DOHH2 (cell line): ENCODE measurements around the gene CDH4.

Experiments
- H3F3A ChIP-seq: fragments of 200-600 bp; sonication (generic), shearing (Covaris generic); 2 replicates; pipeline ENCODE4 v1.6.0; 2016; ENCODE audit warnings: antibody characterized with exemption, mild to moderate bottlenecking; ENCODE audit not compliant: control insufficient read depth, insufficient read depth
- H3K27ac ChIP-seq: fragments of 200-600 bp; sonication (generic); 2 replicates; pipeline ENCODE4 v1.5.1; 2014; ENCODE audit warnings: low read depth, mild to moderate bottlenecking, low read length, moderate library complexity
- H3K27me3 ChIP-seq: fragments of 200-600 bp; sonication (generic); 2 replicates; pipeline ENCODE4 v1.6.1; 2014; ENCODE audit warnings: mild to moderate bottlenecking, low read length, mixed read lengths; ENCODE audit not compliant: control insufficient read depth
- H3K36me3 ChIP-seq: fragments of 200-600 bp; sonication (generic); 2 replicates; pipeline ENCODE4 v1.6.1; 2014; ENCODE audit warnings: mild to moderate bottlenecking, low read length, moderate library complexity, mixed read lengths; ENCODE audit not compliant: control insufficient read depth
- H3K4me1 ChIP-seq: fragments of 200-600 bp; sonication (generic); 2 replicates; pipeline ENCODE4 v1.6.1; 2014; ENCODE audit warnings: mild to moderate bottlenecking, low read length, mixed read lengths; ENCODE audit not compliant: control insufficient read depth
- H3K4me2 ChIP-seq: fragments of 200-600 bp; sonication (generic); 2 replicates; pipeline ENCODE4 v1.6.0; 2014; ENCODE audit warnings: mild to moderate bottlenecking, low read length, moderate library complexity
- H3K4me3 ChIP-seq: fragments of 200-600 bp; sonication (generic); 2 replicates; pipeline ENCODE4 v1.5.1; 2014; ENCODE audit warnings: mild to moderate bottlenecking, low read length, mixed read lengths
- H3K79me2 ChIP-seq: fragments of 200-600 bp; sonication (generic); 2 replicates; pipeline ENCODE4 v1.6.1; 2014; ENCODE audit warnings: mild to moderate bottlenecking, low read length, mixed read lengths; ENCODE audit not compliant: control insufficient read depth
- H3K9me2 ChIP-seq: fragments of 200-600 bp; sonication (generic); replicated peaks from 2 replicates; pipeline ENCODE4 v1.6.1; 2014; ENCODE audit warnings: mild to moderate bottlenecking, low read length, mixed read lengths; ENCODE audit not compliant: control insufficient read depth
- H3K9me3 ChIP-seq: fragments of 200-600 bp; sonication (generic); 2 replicates; pipeline ENCODE4 v1.6.1; 2014; ENCODE audit warnings: antibody characterized with exemption, low read length, mixed read lengths; ENCODE audit not compliant: control insufficient read depth, insufficient read depth
- H4K20me1 ChIP-seq: fragments of 200-600 bp; sonication (generic); 2 replicates; pipeline ENCODE4 v1.6.0; 2014; ENCODE audit warnings: low read depth, mild to moderate bottlenecking, antibody characterized with exemption, low read length, moderate library complexity; ENCODE audit not compliant: control insufficient read depth, insufficient read depth
- EZH2phosphoT487 ChIP-seq: fragments of 200-600 bp; sonication (generic); IDR thresholded peaks from 2 replicates; pipeline ENCODE4 v1.6.1; 2017; ENCODE audit warnings: borderline replicate concordance, mild to moderate bottlenecking, antibody characterized with exemption, low read length, moderate library complexity, mixed read lengths
- TF ChIP-seq, protein P1 (sequence below): fragments of 200-600 bp; sonication (generic); IDR thresholded peaks from one replicate; pipeline ENCODE4 v1.5.1; 2014; ENCODE audit warnings: antibody characterized with exemption, mild to moderate bottlenecking, low read depth, low read length; ENCODE audit not compliant: poor library complexity, severe bottlenecking

Gene CDH4

DNA sequence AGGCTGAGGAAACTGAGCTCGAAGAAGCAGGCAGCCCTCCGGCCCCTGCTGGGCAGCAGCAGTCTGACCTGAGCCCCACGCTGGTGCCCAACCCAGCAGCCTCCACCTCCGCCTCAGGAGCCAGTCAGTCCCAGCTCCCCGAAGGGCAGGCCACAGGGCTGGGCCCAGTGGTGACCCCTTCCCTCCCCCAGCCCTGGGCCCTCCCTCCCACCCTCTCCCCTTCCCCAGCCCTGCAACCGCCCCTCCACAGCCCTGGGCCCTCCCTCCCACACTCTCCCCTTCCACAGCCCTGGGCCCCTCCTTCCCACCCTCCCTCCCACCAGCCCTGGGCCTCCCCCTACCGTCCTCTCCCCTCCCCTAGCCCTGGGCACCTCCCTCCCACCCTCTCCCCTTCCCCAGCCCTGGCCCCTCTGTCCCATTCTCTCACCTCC, 698.6 kb downstream of the CDH4 start:
- no peaks in the 10 kb centered on the region for H3K36me3 ChIP-seq
- no peaks in the 10 kb centered on the region for H3K4me1 ChIP-seq
- H3K4me3 ChIP-seq: no peak overlapping the region
- H3K27ac ChIP-seq: no peak overlapping the region
- no peak for TF ChIP-seq EZH2phosphoT487
- TF ChIP-seq, protein P1, sequence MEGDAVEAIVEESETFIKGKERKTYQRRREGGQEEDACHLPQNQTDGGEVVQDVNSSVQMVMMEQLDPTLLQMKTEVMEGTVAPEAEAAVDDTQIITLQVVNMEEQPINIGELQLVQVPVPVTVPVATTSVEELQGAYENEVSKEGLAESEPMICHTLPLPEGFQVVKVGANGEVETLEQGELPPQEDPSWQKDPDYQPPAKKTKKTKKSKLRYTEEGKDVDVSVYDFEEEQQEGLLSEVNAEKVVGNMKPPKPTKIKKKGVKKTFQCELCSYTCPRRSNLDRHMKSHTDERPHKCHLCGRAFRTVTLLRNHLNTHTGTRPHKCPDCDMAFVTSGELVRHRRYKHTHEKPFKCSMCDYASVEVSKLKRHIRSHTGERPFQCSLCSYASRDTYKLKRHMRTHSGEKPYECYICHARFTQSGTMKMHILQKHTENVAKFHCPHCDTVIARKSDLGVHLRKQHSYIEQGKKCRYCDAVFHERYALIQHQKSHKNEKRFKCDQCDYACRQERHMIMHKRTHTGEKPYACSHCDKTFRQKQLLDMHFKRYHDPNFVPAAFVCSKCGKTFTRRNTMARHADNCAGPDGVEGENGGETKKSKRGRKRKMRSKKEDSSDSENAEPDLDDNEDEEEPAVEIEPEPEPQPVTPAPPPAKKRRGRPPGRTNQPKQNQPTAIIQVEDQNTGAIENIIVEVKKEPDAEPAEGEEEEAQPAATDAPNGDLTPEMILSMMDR: no peak
- H4K20me1 ChIP-seq: no peaks in the 10 kb centered on the region
- H3K27me3 ChIP-seq: peaks cover 2% of the 10 kb centered on the region; the same call in 1 of the 2 replicates
- no peaks in the 10 kb centered on the region for H3K79me2 ChIP-seq
- H3K9me3 ChIP-seq: no peaks in the 10 kb centered on the region
- H3K4me2 ChIP-seq: no peak overlapping the region
- H3F3A ChIP-seq: no peaks in the 10 kb centered on the region
- no peaks in the 10 kb centered on the region for H3K9me2 ChIP-seq

DNA sequence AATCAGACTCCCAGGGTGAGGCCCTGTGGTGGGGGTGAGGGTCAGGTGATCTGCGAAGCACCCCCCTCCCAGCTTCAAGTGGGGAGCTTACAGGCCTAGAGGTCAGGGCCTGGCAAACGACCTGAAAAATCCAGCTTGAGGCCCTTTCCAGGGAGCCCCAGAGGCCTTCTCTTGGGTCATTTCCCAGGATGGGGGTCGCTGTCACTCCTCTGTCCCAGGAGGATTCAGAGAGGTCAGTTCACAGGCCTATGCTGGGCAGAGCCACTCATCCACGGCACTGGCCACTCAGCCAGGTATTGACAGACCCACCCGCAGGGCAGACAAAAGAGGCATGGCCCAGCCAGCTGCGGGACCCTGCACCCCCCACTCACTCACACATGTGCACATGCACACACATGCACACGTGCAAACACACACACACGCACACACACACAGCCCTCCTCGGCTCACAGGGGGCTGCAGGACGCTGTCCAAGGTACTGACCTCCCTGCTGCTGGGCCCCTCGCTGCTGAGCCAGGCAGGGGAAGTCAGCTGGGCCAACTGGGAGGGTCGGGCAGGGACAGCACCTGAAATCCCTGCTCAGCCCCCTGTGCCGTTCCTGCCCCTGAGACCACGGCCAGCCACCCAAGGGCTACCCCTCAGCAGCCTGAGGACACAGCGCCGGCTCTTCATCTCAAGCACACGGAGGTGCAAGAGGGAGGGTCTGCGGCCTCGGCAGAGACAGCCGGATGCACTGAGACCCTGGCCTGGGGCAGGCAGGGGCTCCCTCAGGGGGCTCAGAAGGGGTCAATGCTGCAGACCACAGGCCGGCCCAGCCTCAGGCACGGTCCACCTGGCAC, 699.9 kb downstream of the CDH4 start:
- TF ChIP-seq, protein P1: no peak
- TF ChIP-seq EZH2phosphoT487: no peak
- no peak overlapping the region for H3K4me2 ChIP-seq
- H3K27me3 ChIP-seq: peaks cover 5% of the 10 kb centered on the region; the same call in 1 of the 2 replicates
- H3K79me2 ChIP-seq: no peaks in the 10 kb centered on the region
- H3K36me3 ChIP-seq: no peaks in the 10 kb centered on the region
- H3K27ac ChIP-seq: no peak overlapping the region
- H4K20me1 ChIP-seq: no peaks in the 10 kb centered on the region
- H3K9me3 ChIP-seq: no peaks in the 10 kb centered on the region
- no peaks in the 10 kb centered on the region for H3K9me2 ChIP-seq
- no peak overlapping the region for H3K4me3 ChIP-seq
- H3F3A ChIP-seq: no peaks in the 10 kb centered on the region
- H3K4me1 ChIP-seq: no peaks in the 10 kb centered on the region

DNA sequence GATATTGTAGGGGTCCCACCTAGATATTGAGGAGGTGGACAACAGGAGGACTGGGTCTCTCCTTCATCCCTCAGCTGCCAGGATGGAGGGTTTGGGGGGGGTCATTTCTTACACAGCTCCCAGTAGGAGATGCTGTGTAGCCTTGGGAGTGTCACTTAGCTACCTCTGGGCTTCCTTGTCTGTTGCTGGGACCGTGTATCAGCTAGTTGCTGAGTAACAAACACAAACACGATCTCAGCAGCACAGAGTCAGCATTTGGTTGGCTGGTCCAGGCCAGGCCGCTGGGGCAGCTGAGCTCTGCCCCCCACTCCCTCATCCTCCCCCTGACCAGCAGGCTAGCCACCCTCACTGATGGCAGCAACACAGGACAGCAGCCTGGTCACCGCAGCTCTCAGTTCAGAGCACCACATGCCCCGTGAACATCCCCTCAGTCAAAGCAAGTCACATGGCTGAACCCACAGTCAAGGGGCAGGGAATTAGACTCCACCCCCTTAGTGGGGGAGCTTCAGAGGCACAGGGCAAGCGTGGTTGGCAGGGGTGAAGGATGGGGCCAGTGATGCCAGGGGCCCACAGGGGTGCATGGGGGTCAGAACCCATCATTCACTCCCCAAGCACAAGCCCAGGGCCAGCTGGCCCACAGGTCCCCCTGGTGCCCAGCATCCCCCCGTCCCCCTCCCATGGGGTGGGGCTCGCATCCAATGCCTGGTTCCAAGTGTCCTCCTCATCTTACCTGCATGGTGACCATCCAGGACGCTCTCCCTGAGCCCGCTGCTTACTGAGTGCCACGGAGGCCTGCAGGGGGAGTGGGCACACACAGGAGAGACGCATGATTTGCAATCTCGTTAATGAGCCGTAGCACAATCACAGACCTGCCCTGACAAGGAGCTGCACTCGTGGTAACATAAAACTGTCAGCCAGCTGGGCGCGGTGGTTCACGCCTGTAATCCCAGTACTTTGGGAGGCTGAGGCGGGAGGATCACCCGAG, 701.3 kb downstream of the CDH4 start:
- Histone ChIP-seq H3K4me2 (no peak overlapping the region), H3F3A (no peaks in the 10 kb centered on the region), H3K9me3 (no peaks in the 10 kb centered on the region), H3K36me3 (no peaks in the 10 kb centered on the region), H3K4me1 (no peaks in the 10 kb centered on the region), H3K27me3 (peaks cover 5% of the 10 kb centered on the region; the same call in 1 of the 2 replicates), H3K79me2 (no peaks in the 10 kb centered on the region), H3K4me3 (no peak overlapping the region), H3K9me2 (no peaks in the 10 kb centered on the region), H3K27ac (no peak overlapping the region), H4K20me1 (no peaks in the 10 kb centered on the region)
- TF ChIP-seq, protein P1: no peak
- no peak for TF ChIP-seq EZH2phosphoT487
